NB4 (cell line): ENCODE data around the gene ID2.

Source experiments
- DNase-seq: peaks from one replicate; pipeline ENCODE4 v3.0.0; 2010; ENCODE audit warnings: low read depth
- H3K4me3 ChIP-seq: one replicate; pipeline ENCODE4 v1.5.1; 2011; ENCODE audit warnings: mild to moderate bottlenecking, low read depth, low read length, moderate library complexity
- CTCF ChIP-seq: IDR thresholded peaks from one replicate; pipeline ENCODE4 v1.5.1; 2012; ENCODE audit warnings: low read depth, low read length
- MYC ChIP-seq: IDR thresholded peaks from 2 replicates; pipeline ENCODE4 v1.6.1; 2011; ENCODE audit warnings: low read depth, low read length
- POLR2A ChIP-seq: IDR thresholded peaks from 2 replicates; pipeline ENCODE4 v1.6.1; 2011; ENCODE audit warnings: mild to moderate bottlenecking; ENCODE audit not compliant: insufficient read length; ENCODE audit errors: extremely low read depth
- TF ChIP-seq, protein P1 (sequence below): IDR thresholded peaks from 2 replicates; pipeline ENCODE4 v1.6.1; 2011; ENCODE audit warnings: low read depth, low read length

Gene ID2

GRCh38 chr2:8661235-8661634, 20.6 kb upstream of the ID2 start:
- DNase-seq = no peak
- no peak for TF ChIP-seq POLR2A
- no peak for TF ChIP-seq CTCF
- H3K4me3 ChIP-seq = no peak overlapping the region

GRCh38 chr2:8661736-8662135, 20.1 kb upstream of the ID2 start:
- TF ChIP-seq, protein P1, sequence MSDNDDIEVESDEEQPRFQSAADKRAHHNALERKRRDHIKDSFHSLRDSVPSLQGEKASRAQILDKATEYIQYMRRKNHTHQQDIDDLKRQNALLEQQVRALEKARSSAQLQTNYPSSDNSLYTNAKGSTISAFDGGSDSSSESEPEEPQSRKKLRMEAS = no peak
- TF ChIP-seq POLR2A (no peak), MYC (no peak), CTCF (no peak)
- no peak overlapping the region for H3K4me3 ChIP-seq
- DNase-seq = no peak

DNA sequence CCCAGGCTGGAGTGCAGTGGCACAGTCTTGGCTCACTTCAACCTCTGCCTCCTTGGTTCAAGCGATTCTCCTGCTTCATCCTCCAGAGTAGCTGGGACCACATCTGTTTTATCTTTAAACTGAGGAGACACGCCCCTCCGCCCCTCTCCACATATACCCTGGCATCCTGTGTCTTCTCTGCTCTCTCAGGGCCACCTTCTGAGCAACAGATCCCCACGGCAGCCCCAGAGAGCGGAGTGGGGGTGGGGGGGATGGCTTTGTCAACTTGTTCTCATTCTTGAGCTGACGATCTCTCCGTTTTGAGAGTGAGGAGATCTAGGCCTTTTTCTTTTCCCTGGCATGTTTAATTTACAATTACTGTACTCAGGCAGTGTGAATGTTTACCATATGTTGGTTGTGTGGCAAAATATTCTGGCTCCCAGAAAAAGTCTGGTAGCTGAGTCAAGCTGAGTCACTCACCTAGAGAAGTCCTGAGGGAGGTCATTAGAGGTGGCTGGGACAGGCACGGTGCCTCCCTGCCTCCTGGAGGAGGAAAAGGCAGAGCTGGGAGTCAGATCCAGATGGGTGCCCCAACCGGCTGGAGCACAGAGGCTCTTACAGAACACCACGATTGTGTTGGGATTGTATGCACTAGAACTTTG, 19.5 kb upstream of the ID2 start:
- no peak for DNase-seq
- no peak overlapping the region for H3K4me3 ChIP-seq
- TF ChIP-seq MYC (no peak), CTCF (no peak), POLR2A (no peak)
- TF ChIP-seq, protein P1 = no peak

DNA sequence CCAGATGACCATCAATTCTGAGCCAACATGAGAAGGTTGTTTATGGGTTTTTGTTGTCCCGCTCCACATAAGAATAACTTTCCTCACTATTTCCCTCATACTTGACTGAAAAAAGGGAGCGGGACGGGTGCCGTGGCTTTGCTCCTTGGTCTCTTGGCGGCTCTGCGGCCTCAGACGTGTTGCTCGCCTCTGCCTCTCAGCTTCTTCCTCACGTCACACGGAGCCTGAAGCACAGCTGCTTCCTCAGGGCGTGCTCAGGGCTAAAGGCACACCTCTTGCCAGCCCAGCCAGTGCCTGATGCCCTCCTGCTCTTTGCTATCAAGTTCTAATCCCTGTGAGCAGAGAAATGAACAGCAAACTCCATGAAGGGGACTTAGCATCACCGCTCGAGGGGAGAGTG, 17.9 kb upstream of the ID2 start:
- TF ChIP-seq CTCF (no peak), POLR2A (no peak)
- no peak for DNase-seq
- no peak overlapping the region for H3K4me3 ChIP-seq

GRCh38 chr2:8666581-8666980, 15.3 kb upstream of the ID2 start:
- DNase-seq = no peak
- TF ChIP-seq, protein P1 = no peak
- TF ChIP-seq CTCF (no peak), POLR2A (no peak), MYC (no peak)
- H3K4me3 ChIP-seq = no peak overlapping the region

- H3K4me3 ChIP-seq = no peak overlapping the region
- no peak for DNase-seq
- no peak for TF ChIP-seq MYC
- TF ChIP-seq POLR2A = no peak
- TF ChIP-seq, protein P1 = no peak
- no peak for TF ChIP-seq CTCF
Observed at GRCh38 chr2:8667896-8668512, 13.9 kb upstream of the ID2 start.
